Right ventricle myocardium superior (tissue), 1 donor: ENCODE results near the gene PKP3. TPM values are rescaled to one million over a fixed set of nuclear protein-coding genes. Genes with fewer than 3 reads are reported as not detected.
A peak's percentile ranks its signal among the peaks of the same experiment; 100 is the strongest.
"Not testable (repeated sequence)": the region's sequence is repeated elsewhere in the genome, so short reads cannot be mapped to it uniquely, and the experiment has no call there.

ENCODE experiments used
- ATAC-seq: fragments of 200-7000 bp; cut with Tn5 transposase; one replicate; pipeline ENCODE4 v1.9.1; 2020; ENCODE audit warnings: mild to moderate bottlenecking; ENCODE audit not compliant: poor library complexity
- DNase-seq: peaks from one replicate; pipeline ENCODE4 v3.0.0-alpha.2; 2020
- intact Hi-C: fragments of 100-400 bp; cut with DNase I; formaldehyde crosslinking; loops from one replicate; pipeline ENCODE4 v1.11.2; 2022
- total RNA-seq: library from RNA; stranded (reverse); fragmentation: NEBNext Ultra II Directional; extraction: Animal tissue kit (Norgen Biotek cat#: 25700); gene quantifications from one replicate; pipeline ENCODE4 v1.2.1, GENCODE V29; 2021
- donor health status: DM: no; HTN: yes; CAD: no; lungs with severe emphysema.

PKP3 gene
- total RNA-seq, 1 donor from 2014 or later: 0.86 TPM

GRCh38 chr11:433641-434040, 39.6 kb downstream of the PKP3 start:
- ATAC-seq (no peak), DNase-seq (peak; percentile 40)
- intact Hi-C loops: no loop called here

- ATAC-seq (no peak), DNase-seq (no peak)
Observed at GRCh38 chr11:434496-434895, 40.5 kb downstream of the PKP3 start.

GRCh38 chr11:434999-435740, 41.2 kb downstream of the PKP3 start:
- ATAC-seq, intact Hi-C loops, DNase-seq: not testable (repeated sequence)

More at GRCh38 chr11:434496-434895, 40.5 kb downstream of the PKP3 start:
- intact Hi-C loops: no loop called here

- ATAC-seq (no peak), DNase-seq (no peak)
- intact Hi-C loops: no loop called here
Observed at GRCh38 chr11:437228-437870, 43.3 kb downstream of the PKP3 start.

GRCh38 chr11:438101-438844, 44.3 kb downstream of the PKP3 start:
- intact Hi-C loops: no loop called here
- DNase-seq (no peak), ATAC-seq (no peak)

- intact Hi-C loops: no loop called here
- DNase-seq: peak; percentile 30
- no peak for ATAC-seq
Observed at GRCh38 chr11:439315-440064, 45.5 kb downstream of the PKP3 start.

GRCh38 chr11:440065-441042, 46.3 kb downstream of the PKP3 start:
- ATAC-seq (no peak), DNase-seq (peak; percentile 56)
- intact Hi-C loops: no loop called here

GRCh38 chr11:441043-441417, 47.0 kb downstream of the PKP3 start:
- ATAC-seq (no peak), DNase-seq (peak; percentile 31)
- intact Hi-C loops: no loop called here

GRCh38 chr11:441418-442274, 47.6 kb downstream of the PKP3 start, which contains the start of gene ANO9:
TSS of gene ANO9 (minus strand) at chr11:442011. CDS start at chr11:441926, 85 bp downstream.
- ATAC-seq (no peak), DNase-seq (peak; percentile 43)
- intact Hi-C loops: no loop called here

GRCh38 chr11:442611-443081, 48.6 kb downstream of the PKP3 start:
- intact Hi-C loops: no loop called here
- ATAC-seq: no peak
- peak; percentile 37 for DNase-seq

- no peak for ATAC-seq
- intact Hi-C loops: no loop called here
- DNase-seq: peak; percentile 30
Observed at GRCh38 chr11:443542-444199, 49.7 kb downstream of the PKP3 start.

- no peak for ATAC-seq
- intact Hi-C loops: loop anchor here (5.0 kb wide), 1 partner anchor 37 kb away; no protein-coding TSS in a partner anchor
- DNase-seq: peak; percentile 45
Observed at GRCh38 chr11:444396-445144, 50.6 kb downstream of the PKP3 start.

GRCh38 chr11:445765-446588, 52.0 kb downstream of the PKP3 start:
- ATAC-seq (no peak), DNase-seq (peak; percentile 34)
- intact Hi-C loops: loop anchor here (5.0 kb wide), 1 partner anchor 39 kb away; no protein-coding TSS in a partner anchor

GRCh38 chr11:446891-447290, 52.9 kb downstream of the PKP3 start:
- ATAC-seq: no peak
- intact Hi-C loops: loop anchor here (5.0 kb wide), 1 partner anchor 40 kb away; no protein-coding TSS in a partner anchor
- peak; percentile 30 for DNase-seq
